Stimulated activated naive CD8-positive, alpha-beta T cell treated with anti-CD3 and anti-CD28 coated beads, Interleukin-15, Interleukin-2, amounts not matched to agents 100 ng/mL and 50 ng/mL, for 24 hours (primary cell): ENCODE measurements around the gene PEX11B.

Experiments used
- H3K27ac Mint-ChIP-seq: one replicate; pipeline ENCODE4 v1.8.0; 2021; ENCODE audit warnings: mild to moderate bottlenecking, mixed read lengths
- H3K27me3 Mint-ChIP-seq: one replicate; pipeline ENCODE4 v1.8.0; 2021; ENCODE audit warnings: mixed read lengths
- H3K36me3 Mint-ChIP-seq: one replicate; pipeline ENCODE4 v1.8.0; 2021; ENCODE audit warnings: low read depth, mixed read lengths
- H3K4me1 Mint-ChIP-seq: one replicate; pipeline ENCODE4 v1.8.0; 2021; ENCODE audit warnings: low read depth, mixed read lengths
- H3K4me3 Mint-ChIP-seq: one replicate; pipeline ENCODE4 v1.8.0; 2021; ENCODE audit warnings: mild to moderate bottlenecking, mixed read lengths
- H3K9me3 Mint-ChIP-seq: one replicate; pipeline ENCODE4 v1.8.0; 2021; ENCODE audit warnings: mixed read lengths

PEX11B gene

DNA sequence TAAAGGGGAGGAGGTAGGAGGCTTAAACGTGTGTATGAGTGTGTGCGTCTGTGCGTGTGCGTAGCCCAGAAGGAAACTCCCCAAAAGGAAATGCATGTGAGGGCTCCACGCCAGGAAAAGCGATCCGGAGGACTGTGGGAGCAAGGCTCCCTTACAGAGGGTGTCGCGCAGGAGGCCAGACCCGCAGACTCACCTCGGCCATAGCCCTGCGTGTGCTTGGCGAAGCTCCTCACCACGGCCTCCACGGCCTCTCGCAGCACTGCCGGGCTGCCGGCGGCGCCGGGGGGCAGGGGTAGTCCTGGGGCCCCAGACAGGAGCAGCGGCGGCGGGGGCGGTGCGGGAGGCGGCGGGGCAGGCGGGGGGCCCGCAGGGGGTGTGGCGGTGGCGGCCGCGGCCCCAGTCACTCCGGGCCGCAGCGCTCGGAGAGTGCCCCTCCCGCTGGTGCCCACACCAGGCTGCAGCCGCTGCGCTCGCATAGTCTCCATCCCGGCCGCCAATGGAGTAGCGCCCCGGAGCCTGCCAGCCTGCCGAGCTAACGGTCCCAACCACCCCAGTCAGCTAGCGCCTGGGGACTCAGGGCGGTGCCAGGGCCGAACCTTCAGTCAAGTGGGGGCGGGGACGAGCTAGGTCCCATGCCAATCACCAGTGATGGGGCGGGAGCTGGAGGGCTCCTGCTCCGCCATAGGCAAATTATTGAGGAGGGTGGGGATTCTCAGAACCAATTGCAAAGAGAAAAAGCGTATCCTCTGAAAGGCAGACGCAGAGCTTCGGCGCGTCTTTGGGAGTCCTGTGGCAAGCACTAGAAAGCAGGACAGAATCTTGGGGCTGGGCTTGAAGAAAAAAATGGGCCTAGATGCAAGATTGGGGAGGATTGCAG is 39.2 kb upstream of the PEX11B start, which contains the start of gene LIX1L:
Gene LIX1L (minus strand): TSS at position 575 of the 877 bp plus-strand sequence. CDS start 90 bp downstream, at position 485.
- Mint-ChIP-seq H3K27me3 (no peaks in the 10 kb centered on the region), H3K36me3 (peaks cover 4% of the 10 kb centered on the region), H3K4me1 (peaks cover 60% of the 10 kb centered on the region)

GRCh38 chr1:145956781-145957442 is 38.4 kb upstream of the PEX11B start:
- H3K9me3 Mint-ChIP-seq, result no peaks in the 10 kb centered on the region
- H3K4me3 Mint-ChIP-seq, result peak overlapping the region; percentile 87

More for the DNA sequence above, 39.2 kb upstream of the PEX11B start, which contains the start of gene LIX1L:
- Mint-ChIP-seq H3K4me3 (peak within 1 kb of the TSS; percentile 87), H3K9me3 (no peaks in the 10 kb centered on the region), H3K27ac (peak within 1 kb of the TSS; percentile 82)

GRCh38 chr1:145956361-145956760 is 37.8 kb upstream of the PEX11B start:
- Mint-ChIP-seq H3K27ac (peak overlapping the region; percentile 77), H3K9me3 (no peaks in the 10 kb centered on the region), H3K4me1 (peaks cover 70% of the 10 kb centered on the region), H3K27me3 (no peaks in the 10 kb centered on the region), H3K4me3 (peak overlapping the region; percentile 87), H3K36me3 (peaks cover 14% of the 10 kb centered on the region)

More at GRCh38 chr1:145956781-145957442, 38.4 kb upstream of the PEX11B start:
- no peaks in the 10 kb centered on the region for H3K27me3 Mint-ChIP-seq
- peak overlapping the region; percentile 77 for H3K27ac Mint-ChIP-seq
- peaks cover 64% of the 10 kb centered on the region for H3K4me1 Mint-ChIP-seq
- H3K36me3 Mint-ChIP-seq, result peaks cover 8% of the 10 kb centered on the region

- H3K36me3 Mint-ChIP-seq, result peaks cover 17% of the 10 kb centered on the region
- peaks cover 74% of the 10 kb centered on the region for H3K4me1 Mint-ChIP-seq
- peak overlapping the region; percentile 87 for H3K4me3 Mint-ChIP-seq
- no peaks in the 10 kb centered on the region for H3K27me3 Mint-ChIP-seq
- no peaks in the 10 kb centered on the region for H3K9me3 Mint-ChIP-seq
- H3K27ac Mint-ChIP-seq, result no peak overlapping the region
Observed at GRCh38 chr1:145955436-145955835, 36.9 kb upstream of the PEX11B start.

DNA sequence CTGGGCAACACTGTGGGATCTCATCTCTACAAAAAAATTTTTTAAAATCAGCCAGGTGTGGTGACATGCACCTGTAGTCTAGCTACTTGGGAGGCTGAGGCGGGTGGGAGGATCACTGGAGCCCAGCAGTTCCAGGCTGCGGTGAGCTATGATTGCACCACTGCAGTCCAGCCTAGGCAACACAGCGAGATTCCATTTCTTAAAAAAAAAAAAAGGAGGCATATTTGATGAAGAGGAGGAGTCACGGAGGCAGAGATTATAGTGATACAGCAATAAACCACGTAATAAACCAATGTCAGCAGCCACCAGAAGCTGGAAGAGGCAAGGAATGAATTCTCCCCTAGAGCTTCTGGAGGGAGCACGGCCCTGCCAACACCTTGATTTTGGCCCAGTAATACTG is 35.3 kb upstream of the PEX11B start:
- H3K36me3 Mint-ChIP-seq, result peaks cover 26% of the 10 kb centered on the region
- H3K4me1 Mint-ChIP-seq, result peaks cover 70% of the 10 kb centered on the region
- no peaks in the 10 kb centered on the region for H3K27me3 Mint-ChIP-seq
- no peak overlapping the region for H3K4me3 Mint-ChIP-seq
- H3K27ac Mint-ChIP-seq, result no peak overlapping the region
- H3K9me3 Mint-ChIP-seq, result no peaks in the 10 kb centered on the region

DNA sequence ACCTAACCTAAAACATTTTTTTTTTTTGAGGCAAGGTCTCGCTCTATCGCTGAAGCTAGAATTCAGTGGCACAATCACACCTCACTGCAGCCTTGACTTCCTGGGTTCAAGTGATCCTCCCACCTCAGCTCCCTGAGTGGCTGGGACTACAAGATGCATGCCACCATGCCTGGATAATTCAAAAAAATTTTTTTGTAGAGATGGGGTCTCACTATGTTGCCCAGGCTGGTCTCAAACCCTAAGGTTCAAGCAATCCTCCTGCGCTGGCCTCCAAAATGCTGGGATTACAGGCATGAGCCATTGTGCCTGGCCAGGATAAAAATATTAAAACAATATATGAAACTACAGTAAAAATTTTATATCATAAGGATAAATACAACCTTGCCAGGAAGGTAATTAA is 34.4 kb upstream of the PEX11B start:
- no peaks in the 10 kb centered on the region for H3K27me3 Mint-ChIP-seq
- H3K4me3 Mint-ChIP-seq, result no peak overlapping the region
- H3K27ac Mint-ChIP-seq, result no peak overlapping the region
- H3K9me3 Mint-ChIP-seq, result no peaks in the 10 kb centered on the region
- H3K4me1 Mint-ChIP-seq, result peaks cover 61% of the 10 kb centered on the region
- H3K36me3 Mint-ChIP-seq, result peaks cover 26% of the 10 kb centered on the region

GRCh38 chr1:145951526-145951925 is 33.0 kb upstream of the PEX11B start:
- Mint-ChIP-seq H3K27ac (no peak overlapping the region), H3K4me3 (no peak overlapping the region), H3K4me1 (peaks cover 57% of the 10 kb centered on the region), H3K36me3 (peaks cover 35% of the 10 kb centered on the region), H3K9me3 (no peaks in the 10 kb centered on the region), H3K27me3 (no peaks in the 10 kb centered on the region)

GRCh38 chr1:145949219-145949618 is 30.7 kb upstream of the PEX11B start:
- no peaks in the 10 kb centered on the region for H3K9me3 Mint-ChIP-seq
- H3K4me3 Mint-ChIP-seq, result no peak overlapping the region
- H3K4me1 Mint-ChIP-seq, result peaks cover 34% of the 10 kb centered on the region
- no peak overlapping the region for H3K27ac Mint-ChIP-seq
- no peaks in the 10 kb centered on the region for H3K27me3 Mint-ChIP-seq
- H3K36me3 Mint-ChIP-seq, result peaks cover 38% of the 10 kb centered on the region

DNA sequence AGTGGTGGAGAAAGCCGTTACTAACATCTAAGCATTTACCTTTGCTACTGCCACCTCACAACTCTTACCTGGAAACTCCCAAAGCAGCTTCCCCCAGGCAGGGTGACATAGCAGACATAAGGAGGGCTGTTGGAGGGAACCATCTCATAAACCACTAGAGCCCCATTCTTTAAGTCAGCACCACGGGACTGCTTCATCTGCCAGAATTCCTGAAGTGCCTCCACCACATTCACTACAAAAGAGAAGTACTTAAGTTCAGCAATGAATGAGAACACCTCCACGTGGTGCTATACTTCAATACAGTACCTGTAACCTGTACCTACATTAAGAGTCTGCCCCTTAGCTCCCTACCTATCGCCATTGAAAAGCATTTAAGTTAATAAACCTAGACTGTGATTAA is 29.0 kb upstream of the PEX11B start:
- no peak overlapping the region for H3K27ac Mint-ChIP-seq
- no peaks in the 10 kb centered on the region for H3K9me3 Mint-ChIP-seq
- H3K4me1 Mint-ChIP-seq, result peaks cover 29% of the 10 kb centered on the region
- no peaks in the 10 kb centered on the region for H3K27me3 Mint-ChIP-seq
- peaks cover 49% of the 10 kb centered on the region for H3K36me3 Mint-ChIP-seq
- H3K4me3 Mint-ChIP-seq, result no peak overlapping the region

DNA sequence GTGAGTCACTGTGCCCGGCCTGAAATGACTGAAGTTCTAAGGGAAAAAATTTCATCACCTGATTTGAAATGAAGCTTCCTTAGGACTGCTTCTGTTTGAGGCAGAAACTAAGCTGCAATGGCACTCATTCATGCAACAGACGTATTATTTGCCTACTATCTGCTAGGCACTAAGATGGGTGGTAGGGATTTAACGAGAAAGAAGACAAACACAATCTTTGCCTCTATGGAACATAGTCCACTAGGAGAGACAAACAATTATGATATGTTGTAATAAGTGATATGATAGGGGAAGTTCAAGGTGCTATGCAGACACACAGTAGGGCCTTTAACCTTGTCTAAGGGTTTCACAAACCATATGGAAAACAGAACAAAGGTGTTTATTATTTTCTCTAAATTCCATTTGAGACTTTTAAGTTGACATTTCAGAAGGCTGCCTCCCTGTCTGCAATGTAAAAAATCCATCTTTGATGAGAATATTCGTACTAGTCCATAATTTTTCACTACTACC is 28.0 kb upstream of the PEX11B start:
- H3K27ac Mint-ChIP-seq, result no peak overlapping the region
- H3K4me3 Mint-ChIP-seq, result no peak overlapping the region
- H3K36me3 Mint-ChIP-seq, result peaks cover 48% of the 10 kb centered on the region
- H3K27me3 Mint-ChIP-seq, result no peaks in the 10 kb centered on the region
- peaks cover 20% of the 10 kb centered on the region for H3K4me1 Mint-ChIP-seq
- no peaks in the 10 kb centered on the region for H3K9me3 Mint-ChIP-seq

DNA sequence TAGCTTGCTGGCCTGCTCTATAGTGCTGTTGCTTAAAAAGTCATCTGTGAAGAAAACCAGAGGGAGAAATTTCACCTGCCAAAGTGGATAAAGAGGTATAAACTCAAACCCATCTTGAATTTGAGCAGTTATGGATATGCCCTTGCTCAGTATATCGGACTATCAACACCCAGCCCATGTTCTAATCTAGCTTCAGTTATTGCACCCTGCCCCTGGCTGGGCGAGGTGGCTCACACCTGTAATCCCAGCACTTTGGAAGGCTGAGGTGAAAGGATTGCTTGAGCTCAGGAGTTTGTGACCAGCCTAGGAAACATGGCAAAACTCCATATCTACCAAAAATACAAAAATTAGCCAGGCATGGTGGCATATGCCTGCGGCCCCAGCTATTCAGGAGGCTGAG is 26.0 kb upstream of the PEX11B start:
- peak overlapping the region; percentile 45 for H3K27ac Mint-ChIP-seq
- peaks cover 46% of the 10 kb centered on the region for H3K36me3 Mint-ChIP-seq
- no peaks in the 10 kb centered on the region for H3K27me3 Mint-ChIP-seq
- peaks cover 5% of the 10 kb centered on the region for H3K4me1 Mint-ChIP-seq
- H3K4me3 Mint-ChIP-seq, result no peak overlapping the region
- H3K9me3 Mint-ChIP-seq, result no peaks in the 10 kb centered on the region

- Mint-ChIP-seq H3K27me3 (no peaks in the 10 kb centered on the region), H3K27ac (no peak overlapping the region), H3K36me3 (peaks cover 42% of the 10 kb centered on the region), H3K9me3 (no peaks in the 10 kb centered on the region), H3K4me3 (no peak overlapping the region), H3K4me1 (no peaks in the 10 kb centered on the region)
Observed at GRCh38 chr1:145942871-145943270, 24.4 kb upstream of the PEX11B start.

DNA sequence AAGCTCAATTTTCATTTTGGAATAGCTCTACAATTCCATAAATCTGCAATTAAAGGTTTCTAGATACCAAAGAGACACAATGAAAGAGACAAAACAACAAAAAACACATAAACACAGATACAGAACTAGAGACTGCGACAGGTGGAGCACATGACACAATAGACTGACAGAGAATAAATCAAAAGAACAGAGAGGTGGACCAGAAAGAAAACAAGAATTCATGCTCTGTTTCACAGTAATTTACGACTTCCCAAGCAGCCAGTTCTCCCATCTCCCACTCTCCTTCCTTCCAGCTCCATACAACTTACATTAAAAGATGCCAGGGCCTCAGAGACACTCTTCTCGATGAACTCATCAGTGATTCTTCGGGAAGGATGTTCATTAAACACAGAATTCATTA is 23.9 kb upstream of the PEX11B start:
- Mint-ChIP-seq H3K36me3 (peaks cover 46% of the 10 kb centered on the region), H3K9me3 (no peaks in the 10 kb centered on the region), H3K27ac (no peak overlapping the region), H3K4me1 (no peaks in the 10 kb centered on the region), H3K4me3 (no peak overlapping the region), H3K27me3 (no peaks in the 10 kb centered on the region)

DNA sequence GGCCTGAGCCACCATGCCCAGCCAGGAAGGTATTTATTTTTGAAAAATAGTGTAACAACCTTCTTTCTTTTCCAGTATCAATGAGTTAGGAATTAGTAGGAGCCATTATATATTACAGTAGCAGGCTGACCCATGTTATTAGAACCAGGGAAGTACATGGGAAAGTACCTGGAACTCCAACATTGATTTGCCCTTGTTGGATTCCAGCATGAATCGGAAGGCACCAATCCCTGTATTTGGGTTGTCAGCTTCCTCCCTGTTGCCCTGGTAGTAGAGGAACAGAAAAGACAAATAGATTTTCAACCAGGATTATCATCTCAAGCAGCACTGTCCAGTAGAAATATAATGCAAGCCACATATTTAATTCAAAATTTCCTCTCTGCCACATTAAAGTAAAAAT is 18.9 kb upstream of the PEX11B start:
- H3K9me3 Mint-ChIP-seq, result no peaks in the 10 kb centered on the region
- no peak overlapping the region for H3K27ac Mint-ChIP-seq
- H3K4me3 Mint-ChIP-seq, result no peak overlapping the region
- peaks cover 47% of the 10 kb centered on the region for H3K36me3 Mint-ChIP-seq
- H3K4me1 Mint-ChIP-seq, result peaks cover 15% of the 10 kb centered on the region
- no peaks in the 10 kb centered on the region for H3K27me3 Mint-ChIP-seq

DNA sequence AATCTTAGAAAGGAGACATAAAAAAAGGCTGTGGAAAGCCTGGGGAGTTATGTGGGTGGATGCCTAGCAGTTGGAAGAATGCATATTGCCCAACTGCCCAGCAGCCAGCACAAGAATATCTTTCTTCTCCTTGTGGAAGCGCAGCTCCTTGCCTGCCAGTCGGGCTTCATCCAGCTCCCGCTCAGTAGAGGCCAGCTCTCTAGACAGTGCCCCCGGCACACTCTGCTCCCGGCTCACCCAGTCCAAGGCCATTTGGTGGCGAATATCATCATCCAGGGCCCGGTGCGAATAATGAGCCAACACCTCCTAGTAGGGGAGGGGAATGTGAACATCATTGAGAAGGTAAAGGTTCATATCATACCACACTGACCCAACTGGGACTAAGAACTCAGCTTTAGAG is 17.7 kb upstream of the PEX11B start:
- no peaks in the 10 kb centered on the region for H3K27me3 Mint-ChIP-seq

More for the DNA sequence above, 17.7 kb upstream of the PEX11B start:
- Mint-ChIP-seq H3K9me3 (no peaks in the 10 kb centered on the region), H3K4me3 (no peak overlapping the region), H3K4me1 (peaks cover 24% of the 10 kb centered on the region), H3K36me3 (peaks cover 44% of the 10 kb centered on the region), H3K27ac (no peak overlapping the region)
